GM19193 (cell line): ENCODE data around the gene AGL.

Experiments used
- POLR2A ChIP-seq: IDR thresholded peaks from 4 replicates; pipeline ENCODE4 v1.6.1; 2011; ENCODE audit not compliant: insufficient read depth, insufficient read length; ENCODE audit errors: extremely low read depth

AGL gene

DNA sequence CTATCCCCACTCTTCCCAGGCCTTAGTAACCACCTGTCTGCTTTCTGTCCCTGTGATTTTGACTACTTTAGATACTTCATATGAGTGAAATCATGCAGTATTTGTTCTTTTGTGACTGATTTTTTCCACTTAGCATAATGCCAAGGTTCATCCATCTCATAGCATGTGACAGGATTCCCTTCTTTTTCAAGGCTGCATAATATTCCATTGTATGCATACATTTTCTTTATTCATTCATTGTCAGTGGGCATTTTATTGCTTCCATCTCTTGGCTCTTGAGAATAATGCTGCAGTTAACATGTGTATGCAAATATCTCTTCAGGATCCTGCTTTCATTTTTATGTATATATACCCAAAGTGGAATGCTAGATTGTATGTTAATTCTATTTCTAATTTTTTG, 56.4 kb downstream of the AGL start:
- TF ChIP-seq POLR2A, result no peak

DNA sequence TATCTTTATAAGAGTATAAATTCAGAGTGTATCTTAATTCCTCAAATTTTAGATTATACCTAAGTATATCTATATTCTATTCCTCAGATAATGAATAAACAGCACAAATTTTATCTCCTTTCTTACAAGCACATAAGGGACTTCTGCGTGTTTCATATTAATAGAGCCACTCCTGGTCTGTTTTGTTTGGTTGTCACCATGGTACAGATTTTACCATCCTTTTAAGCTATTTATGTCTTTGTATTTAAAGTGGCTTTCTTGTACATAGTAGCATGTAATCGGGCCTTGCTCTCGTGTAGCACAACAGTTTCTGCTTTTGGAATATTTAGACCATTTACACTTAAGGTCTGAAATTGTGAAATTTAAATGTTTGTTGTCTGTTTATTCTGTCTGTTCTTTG, 67.1 kb downstream of the AGL start:
- no peak for TF ChIP-seq POLR2A

DNA sequence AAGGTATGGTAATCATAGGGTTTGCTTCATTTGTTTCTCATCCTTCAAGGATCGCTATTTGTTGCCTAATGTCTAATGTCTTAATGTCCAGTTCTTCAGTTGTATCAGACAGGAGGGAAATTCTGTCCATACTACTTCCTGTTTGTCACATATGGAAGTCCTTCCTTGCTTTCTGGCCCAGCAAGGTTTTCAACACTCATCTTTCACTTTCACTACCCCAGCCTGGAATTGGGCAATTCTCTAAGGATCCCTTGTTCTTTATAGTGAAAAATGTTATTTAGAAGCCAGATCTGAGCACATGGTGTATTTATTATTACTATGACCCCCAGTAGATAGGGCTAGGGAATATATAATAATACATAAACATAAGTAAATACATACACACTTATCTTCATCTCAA, 69.1 kb downstream of the AGL start:
- TF ChIP-seq POLR2A, result no peak

DNA sequence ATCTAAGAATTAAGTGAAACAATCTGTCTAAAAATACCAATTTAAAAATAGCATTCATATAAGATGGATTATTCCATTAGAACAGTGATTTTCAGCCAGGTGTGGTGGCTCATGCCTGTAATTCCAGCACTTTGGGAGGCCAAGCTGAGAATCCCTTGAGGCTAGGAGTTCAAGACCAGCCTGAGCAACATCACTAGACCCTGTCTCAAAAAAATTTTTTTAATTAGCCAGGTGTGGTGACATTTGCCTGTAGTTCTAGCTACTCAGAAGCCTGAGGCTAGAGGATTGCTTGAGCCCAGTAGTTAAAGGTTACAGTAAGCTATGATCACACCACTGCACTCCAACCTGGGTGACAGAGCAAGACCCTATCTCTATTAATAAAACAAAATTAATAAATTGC, 84.6 kb downstream of the AGL start:
- no peak for TF ChIP-seq POLR2A

DNA sequence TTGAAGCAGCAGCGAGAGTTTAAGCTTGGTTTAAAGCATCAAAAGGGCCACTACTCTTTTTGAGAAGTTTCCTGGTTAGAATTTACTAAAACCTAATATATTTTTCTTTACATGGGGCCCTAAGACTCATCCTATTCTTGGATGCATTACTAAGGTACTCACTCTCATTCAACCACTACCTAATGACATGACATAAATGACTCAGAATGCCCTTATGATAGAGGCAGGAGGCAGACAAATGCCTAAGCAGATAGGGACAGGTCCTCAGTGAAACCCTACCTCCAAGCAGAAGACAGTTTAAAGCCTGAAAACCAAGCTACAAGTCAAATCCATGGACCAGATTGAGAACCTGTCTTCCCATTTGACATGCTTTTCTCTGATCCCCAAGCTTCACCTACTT, 85.4 kb downstream of the AGL start:
- TF ChIP-seq POLR2A, result no peak

DNA sequence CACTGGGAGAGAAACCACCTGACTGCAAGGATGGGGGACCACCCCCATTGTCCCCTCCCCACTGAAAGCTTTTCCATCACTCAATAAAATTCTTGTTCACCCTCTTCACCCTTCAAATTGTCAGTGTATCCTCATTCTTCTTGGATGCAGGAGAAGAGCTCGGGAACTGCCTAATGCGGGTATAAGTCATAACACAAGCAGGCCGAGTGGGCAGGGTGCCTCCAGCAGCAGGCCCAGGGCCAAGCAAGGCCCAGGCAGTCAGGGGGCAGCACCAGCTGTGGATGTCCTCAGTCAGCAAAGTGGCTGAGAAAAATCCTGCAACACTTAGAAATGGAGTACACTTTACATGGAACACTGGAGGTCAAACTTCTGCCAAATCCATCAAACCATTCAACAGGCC, 85.9 kb downstream of the AGL start:
- no peak for TF ChIP-seq POLR2A

DNA sequence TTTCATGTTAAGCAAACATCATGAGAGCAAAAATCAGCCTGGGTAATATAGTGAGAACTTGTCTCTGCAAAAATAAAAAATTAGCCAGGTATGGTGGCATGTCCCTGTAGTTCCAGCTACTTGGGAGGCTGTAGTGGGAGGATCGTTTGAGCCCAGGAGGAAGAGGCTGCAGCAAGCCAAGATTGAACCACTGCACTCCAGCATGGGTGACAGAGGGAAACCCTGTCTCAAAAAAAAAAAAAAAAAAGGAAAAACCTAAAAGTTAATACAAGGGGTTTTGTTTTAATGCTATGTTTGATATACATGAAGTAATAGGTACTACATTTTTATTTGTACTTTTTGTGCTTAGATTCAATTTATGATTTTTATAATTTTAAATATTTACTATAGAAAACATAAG, 92.6 kb downstream of the AGL start:
- no peak for TF ChIP-seq POLR2A

DNA sequence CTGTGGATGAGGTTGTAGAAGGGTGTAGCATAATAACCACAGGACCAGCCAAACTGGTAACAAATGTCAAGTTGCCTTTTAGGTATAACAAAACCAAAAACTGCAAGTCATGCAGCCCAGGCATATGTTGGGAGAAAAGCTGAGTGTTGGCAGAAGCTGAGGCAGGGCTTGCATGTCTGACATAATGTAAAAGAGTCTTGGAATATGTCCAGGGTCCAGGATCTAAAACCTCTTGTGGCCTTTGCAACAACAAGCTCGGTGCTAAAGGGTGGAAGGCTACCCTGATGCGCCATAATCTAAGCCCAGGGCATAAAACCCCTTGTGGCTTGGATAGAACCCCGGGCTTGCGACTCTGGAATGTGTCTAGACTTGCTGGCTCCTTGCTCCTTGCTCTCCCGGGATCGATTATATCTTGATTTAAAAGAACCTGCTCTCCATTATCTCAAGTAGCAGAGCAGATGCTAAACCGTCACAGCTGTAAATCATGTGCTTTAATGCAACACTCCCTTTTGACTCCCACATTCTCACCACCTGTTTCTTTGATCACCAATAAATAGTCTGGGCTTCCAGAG, 93.1 kb downstream of the AGL start:
- no peak for TF ChIP-seq POLR2A

DNA sequence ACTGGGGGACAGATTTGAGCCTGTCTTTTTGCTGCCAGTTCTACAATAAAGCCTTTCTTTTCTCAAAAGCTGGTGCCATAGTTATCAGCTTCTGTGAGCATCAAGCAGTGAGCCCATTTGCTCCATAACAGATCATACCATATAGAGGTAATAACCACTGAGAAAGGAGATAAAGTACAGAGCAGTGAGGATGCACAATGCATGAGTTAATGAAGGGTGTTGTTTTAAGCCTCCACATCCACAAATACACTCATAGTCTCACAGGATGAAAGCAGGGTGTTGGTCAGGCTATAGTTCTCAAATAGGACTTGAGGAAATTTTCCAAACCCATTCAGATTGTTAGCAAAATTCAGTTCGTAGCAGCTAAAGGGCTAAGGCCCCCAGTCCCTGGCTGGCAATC, 94.0 kb downstream of the AGL start:
- TF ChIP-seq POLR2A, result no peak

DNA sequence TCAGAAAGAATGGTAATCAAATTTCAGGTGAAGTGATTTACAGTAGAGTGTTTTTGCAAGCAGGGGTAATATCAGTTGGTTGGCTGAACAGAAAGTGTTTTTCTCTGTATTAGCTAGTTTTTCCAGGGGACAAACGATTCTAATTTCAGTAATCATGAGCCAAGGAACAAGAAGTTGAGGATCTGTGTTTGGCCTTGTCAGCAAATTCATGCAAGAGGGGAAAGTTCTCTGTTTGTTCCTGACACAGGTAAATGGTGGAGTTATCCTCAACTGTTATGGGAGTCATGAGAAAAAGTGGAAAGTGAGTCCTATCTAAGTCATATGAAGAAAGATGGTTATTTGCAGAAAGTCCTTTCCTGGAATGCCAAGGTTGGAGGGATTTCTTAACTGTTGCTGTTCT, 95.0 kb downstream of the AGL start:
- no peak for TF ChIP-seq POLR2A

DNA sequence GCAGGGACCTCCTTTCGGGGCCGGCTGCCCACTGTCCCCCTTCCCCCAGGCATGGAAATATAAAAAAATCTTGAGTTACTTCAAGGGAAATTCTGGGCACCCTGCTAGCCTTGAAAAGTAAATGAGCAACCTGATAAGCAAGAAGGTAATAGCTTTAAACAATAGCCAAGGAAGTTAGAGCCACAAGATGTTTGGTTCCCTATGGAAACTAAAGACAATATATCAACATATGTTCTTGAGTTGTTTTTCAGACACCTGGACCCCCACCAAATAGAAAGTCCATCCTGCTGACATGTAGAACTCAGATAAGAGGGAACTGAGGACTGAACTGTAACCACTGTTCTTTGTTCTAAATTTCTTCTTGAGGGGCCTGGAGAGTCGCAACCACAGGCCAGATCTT, 100.3 kb downstream of the AGL start:
- TF ChIP-seq POLR2A, result no peak

DNA sequence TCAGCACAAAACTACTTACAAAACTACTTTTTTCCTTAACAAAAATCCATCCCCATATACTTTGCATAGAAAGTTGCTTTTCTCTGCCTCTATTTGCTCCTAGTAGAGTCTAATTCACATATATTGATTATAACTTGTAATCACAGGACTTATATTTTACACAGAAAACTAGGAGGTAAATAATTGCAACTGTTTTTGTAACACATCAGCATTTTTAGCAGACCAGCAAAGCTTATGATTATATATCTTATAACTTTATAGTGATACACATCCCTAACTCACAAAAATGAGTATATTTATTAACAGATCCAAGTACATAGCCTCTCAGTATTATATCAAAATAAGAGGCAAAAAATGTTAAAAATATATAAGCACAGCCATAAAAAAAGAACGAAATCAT, 102.4 kb downstream of the AGL start:
- TF ChIP-seq POLR2A, result no peak

DNA sequence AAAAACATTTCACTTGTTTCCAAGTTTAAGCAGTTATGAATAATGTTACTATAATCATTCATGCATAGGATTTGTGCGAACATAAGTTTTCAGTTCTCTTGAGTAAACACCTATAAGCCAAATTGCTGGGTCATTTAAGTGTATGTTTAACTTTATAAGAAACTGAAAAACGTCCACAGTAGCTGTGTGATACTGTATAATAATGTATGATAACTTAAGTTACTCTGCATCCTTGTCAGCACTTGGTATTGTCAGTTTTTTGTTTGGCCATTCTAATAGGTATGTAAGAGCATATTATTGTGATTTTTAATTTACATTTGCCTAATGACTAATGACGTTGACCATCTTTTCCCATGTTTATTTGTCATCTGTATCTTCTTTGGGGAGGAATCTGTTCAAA, 105.2 kb downstream of the AGL start:
- TF ChIP-seq POLR2A, result no peak

DNA sequence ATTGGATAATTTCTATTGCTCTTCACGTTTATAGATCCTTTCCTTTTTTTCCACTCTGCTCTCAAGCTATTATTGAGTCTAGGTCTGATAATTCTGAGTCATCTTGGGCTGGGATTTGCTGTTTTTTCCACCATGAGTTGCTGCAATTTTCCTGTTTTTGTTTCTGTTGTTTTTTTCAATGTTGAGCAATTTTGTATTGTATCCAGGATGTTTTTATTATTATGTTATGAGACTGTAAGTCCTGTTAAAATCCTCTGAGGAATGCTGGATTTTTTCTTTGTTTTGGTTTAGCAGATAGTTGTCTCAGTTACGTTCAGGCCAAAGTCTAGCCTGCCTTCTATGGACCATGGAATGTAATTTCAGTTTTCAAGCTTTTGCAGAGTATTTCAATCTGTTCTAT, 106.6 kb downstream of the AGL start:
- TF ChIP-seq POLR2A, result no peak

DNA sequence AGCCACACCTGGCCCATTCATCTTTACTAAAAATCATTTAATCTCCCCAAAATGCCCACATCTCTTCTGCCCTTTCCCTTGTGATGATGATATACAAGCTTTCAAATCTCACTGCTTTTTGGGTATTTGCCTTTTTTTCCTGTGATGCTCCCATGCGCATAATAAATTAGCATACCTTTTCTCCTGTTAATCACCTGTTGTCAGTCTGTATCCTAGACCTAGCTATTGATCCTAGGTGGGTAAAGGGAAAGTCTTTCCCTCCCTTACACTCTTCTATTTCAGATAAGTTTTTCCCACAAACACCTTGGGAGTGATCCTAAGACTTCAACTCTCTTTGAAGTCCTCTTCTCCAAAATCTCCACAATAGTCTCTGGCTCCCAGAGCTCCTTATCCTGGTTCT, 107.7 kb downstream of the AGL start:
- TF ChIP-seq POLR2A, result no peak

DNA sequence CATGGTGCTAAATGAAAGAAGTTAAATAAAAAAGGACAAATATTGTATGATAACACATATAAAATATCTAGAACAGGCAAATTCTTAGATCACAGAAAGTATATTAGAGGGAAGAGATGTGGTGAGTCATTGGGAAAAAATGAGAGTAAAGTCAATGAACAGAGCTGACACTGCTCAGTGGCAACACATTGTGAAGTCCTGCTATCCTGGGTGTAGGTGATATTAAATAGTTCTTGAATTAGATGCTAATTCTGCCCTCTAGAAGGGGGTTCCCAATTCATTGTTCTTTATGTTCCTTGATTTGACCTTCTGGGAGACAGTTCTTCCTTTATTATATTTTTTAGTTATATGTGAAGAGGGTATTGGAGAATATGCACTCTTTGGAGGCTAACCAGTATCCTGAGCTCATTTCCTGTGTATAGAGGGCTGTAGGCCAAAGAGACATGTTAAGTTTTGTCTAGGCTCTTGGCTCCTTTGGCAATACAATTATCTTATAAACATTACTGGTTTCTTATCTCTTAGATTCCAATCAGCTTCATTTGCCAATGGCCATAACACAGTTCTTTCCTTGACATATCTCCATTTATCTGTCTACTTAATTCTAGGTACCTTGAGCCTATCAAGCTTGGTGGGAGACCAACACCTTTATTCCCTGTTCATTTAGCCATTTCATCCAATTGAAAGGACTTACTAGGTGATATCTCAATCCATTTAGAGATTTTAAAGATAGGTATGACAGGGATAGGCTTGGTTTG, 113.1 kb downstream of the AGL start:
- TF ChIP-seq POLR2A, result no peak

DNA sequence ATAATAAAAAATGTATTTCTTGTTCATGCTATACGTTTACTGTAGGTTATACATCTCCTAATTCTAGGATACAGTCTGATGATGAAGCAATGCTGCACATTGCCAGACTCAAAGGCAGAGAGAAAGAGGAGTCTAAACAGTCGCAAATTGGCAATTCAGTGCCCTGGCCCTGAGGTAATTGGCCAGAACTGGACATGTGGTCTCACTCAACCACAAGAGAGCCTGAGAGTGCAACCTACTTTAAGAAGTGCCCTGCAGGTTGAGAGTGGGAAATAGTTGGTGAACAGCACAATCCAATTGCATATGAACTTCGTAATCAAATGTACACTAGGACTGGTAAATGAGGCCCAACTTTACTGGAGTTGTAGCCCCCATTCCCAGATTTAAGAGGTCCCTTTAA, 114.6 kb downstream of the AGL start:
- no peak for TF ChIP-seq POLR2A
